IPS DF 6.9 (cell line): Measurements from ENCODE around the gene HSPA1B.
"Not testable (repeated sequence)": the region's sequence is repeated elsewhere in the genome, so short reads cannot be mapped to it uniquely, and the experiment has no call there.

ENCODE experiments used
- DNase-seq: peaks from one replicate; pipeline ENCODE4 v3.0.0-alpha.2; 2013; ENCODE audit warnings: low read depth, low spot score
- H3K27ac ChIP-seq: one replicate; pipeline ENCODE4 v1.5.1; 2013; ENCODE audit warnings: low read length, control low read depth
- H3K27me3 ChIP-seq: 2 replicates; pipeline ENCODE4 v1.6.1; 2013; ENCODE audit warnings: mild to moderate bottlenecking, low read length; ENCODE audit not compliant: control insufficient read depth, insufficient read depth
- H3K36me3 ChIP-seq: 2 replicates; pipeline ENCODE4 v1.6.1; 2013; ENCODE audit warnings: low read length; ENCODE audit not compliant: control insufficient read depth, insufficient read depth
- H3K4me1 ChIP-seq: 2 replicates; pipeline ENCODE4 v1.6.1; 2013; ENCODE audit warnings: low read length; ENCODE audit not compliant: control insufficient read depth, insufficient read depth
- H3K4me3 ChIP-seq: 2 replicates; pipeline ENCODE4 v1.5.1; 2013; ENCODE audit warnings: mild to moderate bottlenecking, low read length
- H3K9me3 ChIP-seq: 2 replicates; pipeline ENCODE4 v1.6.1; 2013; ENCODE audit warnings: low read length, inconsistent platforms; ENCODE audit not compliant: control insufficient read depth, insufficient read depth
- WGBS: extraction: QIAGEN DNeasy Blood & Tissue Kit; methylation state at CpG from one replicate; pipeline ENCODE4 v1.1.7; 2013; ENCODE audit warnings: mixed read lengths, missing lambda C conversion rate; ENCODE audit not compliant: insufficient read length, insufficient coverage; 5-methylcytosine and 5-hydroxymethylcytosine counted together

Gene HSPA1B

DNA sequence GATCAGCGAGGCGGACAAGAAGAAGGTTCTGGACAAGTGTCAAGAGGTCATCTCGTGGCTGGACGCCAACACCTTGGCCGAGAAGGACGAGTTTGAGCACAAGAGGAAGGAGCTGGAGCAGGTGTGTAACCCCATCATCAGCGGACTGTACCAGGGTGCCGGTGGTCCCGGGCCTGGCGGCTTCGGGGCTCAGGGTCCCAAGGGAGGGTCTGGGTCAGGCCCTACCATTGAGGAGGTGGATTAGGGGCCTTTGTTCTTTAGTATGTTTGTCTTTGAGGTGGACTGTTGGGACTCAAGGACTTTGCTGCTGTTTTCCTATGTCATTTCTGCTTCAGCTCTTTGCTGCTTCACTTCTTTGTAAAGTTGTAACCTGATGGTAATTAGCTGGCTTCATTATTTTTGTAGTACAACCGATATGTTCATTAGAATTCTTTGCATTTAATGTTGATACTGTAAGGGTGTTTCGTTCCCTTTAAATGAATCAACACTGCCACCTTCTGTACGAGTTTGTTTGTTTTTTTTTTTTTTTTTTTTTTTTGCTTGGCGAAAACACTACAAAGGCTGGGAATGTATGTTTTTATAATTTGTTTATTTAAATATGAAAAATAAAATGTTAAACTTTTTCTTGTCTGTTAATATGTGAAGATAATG, 2.2 kb downstream of the HSPA1B start:
- H3K36me3 ChIP-seq = no peaks in the 10 kb centered on the region; the same call in 1 of the 2 replicates
- no peaks in the 10 kb centered on the region for H3K9me3 ChIP-seq
- H3K27me3 ChIP-seq = no peaks in the 10 kb centered on the region
- DNase-seq = no peak
- no peaks in the 10 kb centered on the region; the same call in 1 of the 2 replicates for H3K4me1 ChIP-seq
- no peak overlapping the region for H3K27ac ChIP-seq
- H3K4me3 ChIP-seq = peak overlapping the region; percentile 76; the same call in 1 of the 2 replicates
- whole genome bisulfite sequencing = no CpG with 5 or more reads among the region's 15 CpGs

DNA sequence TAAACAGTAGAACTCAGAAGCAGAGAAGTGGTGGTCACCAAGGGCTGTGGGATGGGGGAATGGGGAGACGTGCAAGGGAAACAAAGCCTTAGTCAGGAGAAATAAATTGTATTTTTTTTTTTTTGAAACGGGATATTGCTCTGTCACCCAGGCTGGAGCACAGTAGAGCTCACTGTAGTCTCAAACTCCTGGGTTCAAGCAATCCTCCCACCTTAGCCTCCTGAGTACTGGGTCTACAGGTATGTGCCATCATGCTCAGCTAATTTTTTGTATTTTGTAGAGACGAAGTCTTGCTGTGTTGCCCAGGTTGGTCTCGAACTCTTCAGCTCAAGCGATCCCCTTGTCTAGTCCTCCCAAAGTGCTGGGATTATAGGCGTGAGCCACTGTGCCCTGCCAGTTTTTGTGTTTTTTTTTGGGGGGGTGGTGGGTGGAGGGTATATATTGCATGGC, 3.4 kb downstream of the HSPA1B start:
- no peaks in the 10 kb centered on the region for H3K9me3 ChIP-seq
- no peak for DNase-seq
- no peak overlapping the region for H3K27ac ChIP-seq
- no CpG with 5 or more reads among the region's 6 CpGs for WGBS
- H3K36me3 ChIP-seq = peaks cover 1% of the 10 kb centered on the region; the same call in 1 of the 2 replicates
- H3K4me1 ChIP-seq = no peaks in the 10 kb centered on the region; the same call in 1 of the 2 replicates
- peak overlapping the region; percentile 59; the same call in 1 of the 2 replicates for H3K4me3 ChIP-seq
- H3K27me3 ChIP-seq = no peaks in the 10 kb centered on the region

DNA sequence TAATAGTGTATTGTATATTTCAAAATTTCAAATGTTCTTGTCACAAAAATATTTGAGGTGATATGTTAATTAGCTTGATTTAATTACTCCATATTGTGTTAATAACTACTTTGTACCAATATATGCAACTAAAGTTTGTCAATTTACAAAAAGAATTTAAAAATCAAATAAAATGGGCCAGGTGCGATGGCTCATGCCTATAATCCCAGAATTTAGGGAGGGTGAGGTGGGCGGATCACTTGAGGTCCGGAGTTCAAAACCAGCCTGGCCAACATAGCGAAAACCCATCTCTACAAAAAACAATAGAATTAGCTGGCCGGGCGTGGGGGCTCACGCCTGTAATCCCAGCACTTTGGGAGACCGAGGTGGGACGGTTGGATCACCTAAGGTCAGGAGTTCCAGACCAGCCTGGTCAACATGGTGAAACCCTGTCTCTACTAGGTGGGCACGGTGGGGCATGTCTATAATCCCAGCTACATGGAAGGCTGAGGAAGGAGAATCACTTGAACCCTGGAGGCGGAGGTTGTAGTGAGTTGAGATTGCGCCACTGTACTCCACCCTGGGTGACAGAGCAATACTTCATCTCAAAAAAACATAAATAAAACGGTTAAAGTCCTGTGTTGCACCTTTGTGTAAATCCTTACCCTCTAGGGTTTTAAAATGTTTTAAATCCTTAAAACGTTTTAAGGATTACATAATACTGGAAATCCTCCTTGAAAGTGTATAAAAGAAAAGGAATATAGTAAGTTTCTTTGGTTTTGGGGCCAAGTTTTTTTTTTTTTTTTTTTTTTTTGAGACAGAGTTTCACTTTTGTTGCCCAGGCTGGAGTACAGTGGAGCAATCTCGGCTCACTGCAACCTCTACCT, 4.0 kb downstream of the HSPA1B start:
- no peaks in the 10 kb centered on the region for H3K4me1 ChIP-seq
- no peak overlapping the region for H3K4me3 ChIP-seq
- peaks cover 2% of the 10 kb centered on the region; the same call in 1 of the 2 replicates for H3K36me3 ChIP-seq
- H3K9me3 ChIP-seq = no peaks in the 10 kb centered on the region
- WGBS = no CpG with 5 or more reads among the region's 15 CpGs
- H3K27ac ChIP-seq = no peak overlapping the region
- no peak for DNase-seq
- H3K27me3 ChIP-seq = no peaks in the 10 kb centered on the region

DNA sequence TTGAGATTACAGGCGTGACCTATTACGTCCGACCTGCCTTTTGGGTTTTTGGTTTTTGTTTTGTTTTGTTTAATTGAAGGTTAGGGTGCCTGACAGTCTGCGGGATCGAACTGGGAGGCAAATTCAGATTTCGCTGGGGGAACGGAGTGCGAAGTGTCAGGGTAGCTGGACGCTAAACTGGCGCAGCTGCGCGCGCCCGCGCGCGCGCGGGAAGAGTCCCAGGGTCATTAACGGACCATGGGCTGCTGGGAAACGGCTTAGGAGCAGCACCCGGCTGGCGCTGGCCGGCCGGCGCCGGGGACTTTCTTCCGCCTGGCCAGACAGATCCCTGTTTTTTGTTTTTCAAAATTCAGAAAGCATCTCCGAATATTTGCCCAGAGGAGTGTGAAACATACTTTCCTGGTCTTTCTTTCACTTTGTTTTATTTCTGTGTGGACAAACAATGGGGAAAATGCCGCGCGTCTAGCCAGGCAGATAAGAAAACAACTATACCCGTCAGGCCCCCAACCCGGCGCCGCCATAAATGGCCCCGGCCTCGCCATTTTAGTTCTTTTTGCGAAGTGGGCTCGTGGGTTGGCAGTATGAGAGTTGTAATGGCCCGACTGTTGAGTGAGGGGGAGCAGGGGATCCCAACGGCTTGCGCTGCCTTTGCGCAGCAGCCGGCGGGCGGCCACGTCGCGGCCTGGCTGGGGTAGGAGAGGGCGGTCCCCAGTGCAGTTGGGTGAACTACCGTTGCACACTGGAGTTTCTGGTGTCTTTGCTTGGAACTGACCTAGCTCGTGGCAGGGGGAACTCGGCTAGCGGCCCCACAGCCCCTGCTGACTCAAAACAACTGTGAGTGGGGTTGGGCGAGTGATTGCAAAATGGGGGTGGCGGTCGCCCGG, 7.1 kb downstream of the HSPA1B start:
- peak overlapping the region; percentile 98 for H3K4me3 ChIP-seq
- H3K27me3 ChIP-seq = no peaks in the 10 kb centered on the region
- no peak for DNase-seq
- no CpG with 5 or more reads among the region's 59 CpGs for WGBS
- peaks cover 24% of the 10 kb centered on the region; the same call in 1 of the 2 replicates for H3K36me3 ChIP-seq
- H3K4me1 ChIP-seq = no peaks in the 10 kb centered on the region
- no peak overlapping the region for H3K27ac ChIP-seq
- no peaks in the 10 kb centered on the region for H3K9me3 ChIP-seq

DNA sequence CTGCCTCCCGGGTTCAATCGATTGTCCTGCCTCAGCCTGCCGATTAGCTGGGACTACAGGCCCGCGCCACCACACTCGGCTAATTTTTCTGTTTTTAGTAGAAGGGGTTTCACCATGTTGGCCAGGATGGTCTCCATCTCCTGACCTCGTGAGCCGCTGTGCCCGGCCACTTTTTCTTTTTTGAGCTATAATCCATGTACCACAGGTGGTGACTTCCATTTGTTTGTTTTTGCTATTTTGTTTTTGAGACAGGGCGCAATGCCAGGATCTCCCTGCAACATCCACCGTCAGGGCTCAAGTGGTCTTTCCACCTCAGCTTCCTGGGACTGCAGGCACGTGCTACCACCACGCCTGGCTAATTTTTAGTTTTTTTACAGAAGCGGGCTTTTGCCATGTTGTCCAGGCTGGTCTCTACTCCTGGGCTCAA, 8.5 kb downstream of the HSPA1B start:
- WGBS = no CpG with 5 or more reads among the region's 14 CpGs
- no peak for DNase-seq
- H3K27me3 ChIP-seq = no peaks in the 10 kb centered on the region
- peaks cover 29% of the 10 kb centered on the region; the same call in 1 of the 2 replicates for H3K36me3 ChIP-seq
- no peaks in the 10 kb centered on the region for H3K9me3 ChIP-seq
- H3K4me3 ChIP-seq = peak overlapping the region; percentile 98
- H3K27ac ChIP-seq = no peak overlapping the region
- no peaks in the 10 kb centered on the region for H3K4me1 ChIP-seq

DNA sequence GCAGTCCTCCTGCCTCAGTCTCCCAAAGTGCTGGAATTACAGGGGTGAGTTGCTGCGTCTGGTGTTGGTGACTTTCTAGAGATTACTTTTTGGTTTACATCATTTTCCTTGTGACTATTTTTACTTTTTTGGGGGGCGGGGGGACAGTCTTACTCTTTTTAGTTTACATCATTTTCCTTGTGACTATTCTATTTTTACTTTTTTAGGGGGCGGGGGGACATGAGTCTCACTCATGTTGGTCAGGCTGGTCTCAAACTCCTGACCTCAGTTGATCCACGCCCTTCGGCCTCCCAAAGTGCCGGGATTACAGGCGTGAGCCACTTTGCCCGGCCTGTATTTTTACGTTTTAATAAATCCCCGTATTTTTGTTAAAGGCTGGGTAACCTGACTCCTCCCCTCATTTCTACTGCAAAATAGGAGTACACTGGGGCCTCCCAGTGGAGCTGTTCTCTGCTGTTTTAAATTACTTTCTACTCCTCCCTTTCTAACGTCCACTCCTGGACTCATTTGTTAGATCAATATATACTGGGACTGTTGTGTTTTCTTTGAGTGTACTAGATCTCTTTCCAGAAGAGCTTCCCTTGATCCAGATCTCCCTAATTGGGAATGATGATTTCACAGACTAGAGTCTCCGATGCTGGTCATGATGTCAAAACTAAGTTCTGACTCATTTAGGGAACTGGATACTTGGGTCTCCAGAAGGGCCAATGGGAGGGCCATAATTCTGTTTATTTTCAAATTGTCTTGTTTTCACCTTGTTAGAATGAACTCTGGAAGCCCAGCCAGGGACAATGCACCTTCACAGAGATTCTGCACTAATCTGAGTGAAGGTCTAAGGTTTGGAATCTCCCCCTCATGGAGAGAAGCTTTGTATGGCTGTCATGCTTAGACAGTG, 9.2 kb downstream of the HSPA1B start:
- no peaks in the 10 kb centered on the region for H3K27me3 ChIP-seq
- H3K4me1 ChIP-seq = no peaks in the 10 kb centered on the region
- peaks cover 29% of the 10 kb centered on the region; the same call in 1 of the 2 replicates for H3K36me3 ChIP-seq
- H3K4me3 ChIP-seq = peak overlapping the region; percentile 98; the same call in 1 of the 2 replicates
- no peaks in the 10 kb centered on the region for H3K9me3 ChIP-seq
- no CpG with 5 or more reads among the region's 12 CpGs for WGBS
- DNase-seq = no peak
- no peak overlapping the region for H3K27ac ChIP-seq

DNA sequence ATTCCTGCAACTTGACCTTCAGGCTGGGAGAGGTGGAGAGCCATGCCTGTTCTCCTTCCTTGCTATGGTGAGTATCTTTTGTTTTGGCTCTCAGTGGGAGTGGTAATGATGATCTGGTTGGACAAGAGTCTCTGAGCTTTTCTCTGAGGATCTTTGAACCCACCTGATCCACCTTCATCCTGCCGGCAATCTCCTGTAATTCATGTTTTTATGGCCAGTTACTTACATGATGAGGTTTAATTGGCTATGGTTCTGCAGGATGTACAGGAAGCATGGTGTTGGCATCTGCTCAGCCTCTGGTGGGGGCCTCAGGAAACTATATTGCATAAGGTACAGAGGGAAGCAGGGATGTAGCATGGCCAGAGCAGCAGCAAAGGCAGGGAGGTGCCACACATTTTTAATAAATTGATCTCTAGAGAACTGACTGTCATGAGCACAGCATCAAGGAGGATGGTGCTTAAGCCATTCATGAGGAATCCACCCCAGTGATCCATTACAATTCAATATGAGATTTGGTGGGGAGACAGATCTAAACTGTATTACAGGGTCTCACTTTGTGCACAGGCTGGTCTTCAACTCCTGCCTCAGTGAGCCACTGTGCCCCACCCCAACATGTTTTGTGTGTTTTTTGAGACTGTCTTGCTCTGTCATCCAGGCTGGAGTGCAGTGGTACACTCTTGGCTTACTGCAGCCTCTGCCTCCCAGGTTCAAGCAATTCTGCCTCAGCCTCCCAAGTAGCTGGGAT, 10.0 kb downstream of the HSPA1B start:
- DNase-seq = no peak
- H3K4me1 ChIP-seq = no peaks in the 10 kb centered on the region
- no peaks in the 10 kb centered on the region for H3K27me3 ChIP-seq
- WGBS = no CpG with 5 or more reads among the region's 1 CpG
- peak overlapping the region; percentile 98; the same call in 1 of the 2 replicates for H3K4me3 ChIP-seq
- no peak overlapping the region for H3K27ac ChIP-seq
- peaks cover 29% of the 10 kb centered on the region; the same call in 1 of the 2 replicates for H3K36me3 ChIP-seq
- no peaks in the 10 kb centered on the region for H3K9me3 ChIP-seq

DNA sequence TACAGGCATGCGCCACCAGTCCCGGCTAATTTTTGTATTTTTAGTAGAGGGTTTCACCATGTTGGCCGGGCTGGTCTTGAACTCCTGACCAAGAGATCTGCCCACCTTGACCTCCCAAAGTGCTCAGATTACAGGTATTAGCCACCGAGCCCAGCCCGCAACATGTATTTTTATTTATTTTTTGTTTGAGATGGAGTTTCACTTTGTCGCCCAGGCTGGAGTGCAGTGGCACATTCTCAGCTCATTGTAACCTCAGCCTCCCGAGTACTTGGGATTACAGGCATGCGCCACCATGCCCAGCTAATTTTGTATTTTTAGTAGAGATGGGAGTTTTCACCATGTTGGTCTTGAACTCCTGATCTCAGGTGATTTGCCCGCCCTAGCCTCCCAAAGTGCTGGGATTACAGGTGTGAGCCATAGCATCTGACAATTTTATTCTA, 10.6 kb downstream of the HSPA1B start:
- H3K9me3 ChIP-seq, H3K4me1 ChIP-seq, H3K4me3 ChIP-seq, DNase-seq, H3K27me3 ChIP-seq, H3K27ac ChIP-seq: not testable (repeated sequence)
- no CpG with 5 or more reads among the region's 9 CpGs for WGBS
- peaks cover 29% of the 10 kb centered on the region; the same call in 1 of the 2 replicates for H3K36me3 ChIP-seq

DNA sequence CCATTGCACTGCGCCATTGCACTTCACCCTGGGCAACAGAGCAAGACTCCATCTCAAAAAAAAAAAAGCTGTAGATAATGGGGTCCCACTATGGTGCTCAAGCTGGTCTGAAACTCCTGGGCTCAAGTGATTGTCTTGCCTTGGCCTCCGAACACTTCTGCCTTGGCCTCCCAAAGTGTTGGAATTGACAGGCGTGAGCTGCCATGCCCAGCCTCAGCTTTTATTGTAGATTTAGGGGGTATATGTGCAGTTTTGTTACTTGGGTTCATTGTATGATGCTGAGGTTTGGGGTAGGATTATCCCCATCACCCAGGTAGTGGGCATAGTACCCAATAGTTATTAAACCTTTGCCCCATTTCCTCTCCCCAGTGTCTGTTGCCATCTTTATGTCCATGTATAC, 11.4 kb downstream of the HSPA1B start:
- Histone ChIP-seq H3K4me1 (no peaks in the 10 kb centered on the region), H3K4me3 (no peak overlapping the region), H3K36me3 (peaks cover 29% of the 10 kb centered on the region; the same call in 1 of the 2 replicates), H3K27ac (no peak overlapping the region), H3K27me3 (no peaks in the 10 kb centered on the region), H3K9me3 (no peaks in the 10 kb centered on the region)
- WGBS = no CpG with 5 or more reads among the region's 3 CpGs
- DNase-seq = no peak
